GM19324 (cell line): ENCODE measurements around the gene COL4A6.
"Not testable (repeated sequence)": the region's sequence is repeated elsewhere in the genome, so short reads cannot be mapped to it uniquely, and the experiment has no call there.

Source experiments
- ATAC-seq: cut with Tn5 transposase; IDR thresholded peaks from one replicate; pipeline ENCODE4 v1.9.1; 2021; ENCODE audit warnings: mild to moderate bottlenecking, moderate library complexity; ENCODE audit not compliant: unreplicated experiment, low FRiP score

Gene COL4A6

GRCh38 chrX:108438110-108438623, at the start of gene COL4A6:
Gene COL4A6, minus strand, starts transcription at chrX:108438422. Its CDS starts 226 bp downstream, at chrX:108438196.
- ATAC-seq = no peak

GRCh38 chrX:108485960-108486359, 47.7 kb upstream of the COL4A6 start:
- no peak for ATAC-seq

- no peak for ATAC-seq
These were observed 46.0 kb upstream of the COL4A6 start for GRCh38 chrX:108484251-108484650.

GRCh38 chrX:108481528-108481927, 43.3 kb upstream of the COL4A6 start:
- not testable (repeated sequence) for ATAC-seq

GRCh38 chrX:108473979-108474378, 35.8 kb upstream of the COL4A6 start:
- ATAC-seq = no peak

- ATAC-seq = no peak
These were observed 30.3 kb upstream of the COL4A6 start for GRCh38 chrX:108468486-108468885.

GRCh38 chrX:108464604-108465003, 26.4 kb upstream of the COL4A6 start:
- no peak for ATAC-seq

GRCh38 chrX:108456971-108457477, 18.8 kb upstream of the COL4A6 start:
- ATAC-seq = no peak

GRCh38 chrX:108453841-108454240, 15.6 kb upstream of the COL4A6 start:
- ATAC-seq = no peak

GRCh38 chrX:108447303-108447702, 9.1 kb upstream of the COL4A6 start:
- no peak for ATAC-seq

- ATAC-seq = no peak
These were observed 4.8 kb upstream of the COL4A6 start for GRCh38 chrX:108442901-108443464.

GRCh38 chrX:108439961-108440696, 1.9 kb upstream of the COL4A6 start:
- no peak for ATAC-seq

GRCh38 chrX:108439426-108439942, 1.3 kb upstream of the COL4A6 start, which contains the start of gene COL4A5:
Gene COL4A5, plus strand, starts transcription at chrX:108439838. Its CDS starts 288 bp downstream, at chrX:108440126.
- no peak for ATAC-seq

- no peak for ATAC-seq
These were observed 693 bp downstream of the COL4A6 start for GRCh38 chrX:108437349-108438109.

GRCh38 chrX:108435261-108435660, 3.0 kb downstream of the COL4A6 start:
- ATAC-seq = no peak

GRCh38 chrX:108426262-108426661, 12.0 kb downstream of the COL4A6 start:
- ATAC-seq = no peak

- ATAC-seq = no peak
These were observed 17.7 kb downstream of the COL4A6 start for GRCh38 chrX:108420481-108420880.

GRCh38 chrX:108419401-108419800, 18.8 kb downstream of the COL4A6 start:
- no peak for ATAC-seq

GRCh38 chrX:108417257-108417656, 21.0 kb downstream of the COL4A6 start:
- peak; percentile 79 for ATAC-seq

GRCh38 chrX:108415891-108416290, 22.3 kb downstream of the COL4A6 start:
- ATAC-seq = no peak

- ATAC-seq = no peak
These were observed 23.1 kb downstream of the COL4A6 start for GRCh38 chrX:108415146-108415545.
